K562 (cell line): ENCODE data around the gene MMP2. TPM values are rescaled to one million over a fixed set of nuclear protein-coding genes. Genes with fewer than 3 reads are reported as not detected.
A peak's percentile ranks its signal among the peaks of the same experiment; 100 is the strongest.

ENCODE experiments used
- ATF7 ChIP-seq: fragments of 450-650 bp; IDR thresholded peaks from 2 replicates; pipeline ENCODE4 v1.7.1; 2014; ENCODE audit warnings: mild to moderate bottlenecking, moderate library complexity
- CHD4 ChIP-seq: fragments of 200-600 bp; sonication (generic); IDR thresholded peaks from 3 replicates; pipeline ENCODE4 v1.6.1; 2012; ENCODE audit warnings: low read depth, mild to moderate bottlenecking, mixed read lengths, low read length, inconsistent platforms; ENCODE audit not compliant: insufficient read depth, insufficient replicate concordance, poor library complexity, severe bottlenecking
- EHMT2 ChIP-seq: fragments of 450-650 bp; IDR thresholded peaks from 2 replicates; pipeline ENCODE4 v1.6.1; 2018; ENCODE audit warnings: antibody characterized with exemption
- ETV6 ChIP-seq, 3 experiments: fragments of 150-350 bp in 1 of 3; sonication (generic) in 1 of 3; formaldehyde crosslinking in 1 of 3; IDR thresholded peaks; 2 replicates each; pipeline versions ENCODE4 v1.6.1 to v1.8.0; 2014 to 2022; ENCODE audit warnings: borderline replicate concordance in 2 of 3, low read depth in 2 of 3, antibody characterized with exemption in 1 of 3, low read length in 1 of 3, mild to moderate bottlenecking in 1 of 3, missing genetic modification reagents in 1 of 3
- FOXA1 ChIP-seq: fragments of 450-650 bp; IDR thresholded peaks from 2 replicates; pipeline ENCODE4 v1.6.1; 2016; ENCODE audit warnings: mild to moderate bottlenecking, borderline replicate concordance
- IRF2 ChIP-seq: sonication (generic); formaldehyde crosslinking; IDR thresholded peaks from 2 replicates; pipeline ENCODE4 v1.8.1; 2022; ENCODE audit warnings: mild to moderate bottlenecking, missing genetic modification reagents
- MEIS2 ChIP-seq: fragments of 450-650 bp; IDR thresholded peaks from 2 replicates; pipeline ENCODE4 v1.6.1; 2014; ENCODE audit warnings: mild to moderate bottlenecking; ENCODE audit not compliant: partially characterized antibody
- MYC ChIP-seq, 2 experiments: fragments of 250-450 bp in 1 of 2; sonication (Bioruptor Pico) in 1 of 2; IDR thresholded peaks; 2 replicates each; pipeline versions ENCODE4 v1.5.1 to v1.6.1; 2012 to 2021; ENCODE audit warnings: low read depth in 2 of 2, borderline replicate concordance in 1 of 2, improper control_type of control experiment in 1 of 2, low read length in 1 of 2, mild to moderate bottlenecking in 1 of 2, moderate library complexity in 1 of 2
- NFIC ChIP-seq: fragments of 450-650 bp; IDR thresholded peaks from 2 replicates; pipeline ENCODE4 v1.6.1; 2017; ENCODE audit warnings: mild to moderate bottlenecking, inconsistent platforms
- NRF1 ChIP-seq, 2 experiments: fragments of 450-650 bp; IDR thresholded peaks in 1 of 2; conservative IDR thresholded peaks in 1 of 2; 2 replicates each; pipeline ENCODE4 v1.6.1; 2014; ENCODE audit warnings: mild to moderate bottlenecking in 2 of 2
- PML ChIP-seq: IDR thresholded peaks from 2 replicates; pipeline ENCODE4 v1.6.1; 2012; ENCODE audit warnings: low read length, inconsistent platforms
- ZNF24 ChIP-seq: fragments of 450-650 bp; IDR thresholded peaks from 2 replicates; pipeline ENCODE4 v1.6.1; 2016
- ZSCAN29 ChIP-seq: fragments of 450-650 bp; IDR thresholded peaks from 2 replicates; pipeline ENCODE4 v1.6.1; 2017
- polyA plus RNA-seq, 8 experiments: library from polyadenylated mRNA; depleted of rRNA in 4 of 8; stranded (reverse) in 5 of 8; unstranded in 3 of 8; fragments of >200 nt; fragmentation: Nextera tagmentation in 2 of 8; fragmentation: Illumina TruSeq in 1 of 8; extraction: Ambion mirVana in 2 of 8; extraction: Trizol in 1 of 8; gene quantifications; 2 replicates each; pipeline versions ENCODE4 v1.2.1 to v1.2.3, GENCODE V29; 2011 to 2014; ENCODE audit warnings: inconsistent platforms in 1 of 8, missing spikeins in 1 of 8
- total RNA-seq, 7 experiments: library from RNA; depleted of rRNA in 6 of 7; stranded (reverse); fragments of >200 nt in 6 of 7; fragmentation: Illumina TruSeq in 2 of 7; extraction: Trizol in 2 of 7; gene quantifications; 2 replicates each; pipeline versions ENCODE4 v1.2.1 to v1.2.3, GENCODE V29; 2011 to 2021; ENCODE audit warnings: low replicate concordance in 1 of 7
- TF ChIP-seq, protein P1 (sequence below), 2 experiments: fragments of 450-650 bp in 1 of 2; sonication (generic) in 1 of 2; formaldehyde crosslinking in 1 of 2; IDR thresholded peaks; 2 replicates each; pipeline versions ENCODE4 v1.7.1 to v1.9.0; 2016 to 2022; ENCODE audit warnings: inconsistent platforms in 1 of 2, mild to moderate bottlenecking in 1 of 2, missing genetic modification reagents in 1 of 2
- TF ChIP-seq, protein P2 (sequence below): fragments of 200-800 bp; sonication (Bioruptor generic); IDR thresholded peaks from 2 replicates; pipeline ENCODE4 v1.6.1; 2017; ENCODE audit warnings: missing genetic modification characterization, missing compliant biosample characterization

Gene MMP2
- total and polyA plus RNA-seq, 9 of the 15 experiments (the other 6 are each of a cell fraction or from before 2014, with no cell fraction given), result 0.05 to 0.53 TPM; not detected in 7

DNA sequence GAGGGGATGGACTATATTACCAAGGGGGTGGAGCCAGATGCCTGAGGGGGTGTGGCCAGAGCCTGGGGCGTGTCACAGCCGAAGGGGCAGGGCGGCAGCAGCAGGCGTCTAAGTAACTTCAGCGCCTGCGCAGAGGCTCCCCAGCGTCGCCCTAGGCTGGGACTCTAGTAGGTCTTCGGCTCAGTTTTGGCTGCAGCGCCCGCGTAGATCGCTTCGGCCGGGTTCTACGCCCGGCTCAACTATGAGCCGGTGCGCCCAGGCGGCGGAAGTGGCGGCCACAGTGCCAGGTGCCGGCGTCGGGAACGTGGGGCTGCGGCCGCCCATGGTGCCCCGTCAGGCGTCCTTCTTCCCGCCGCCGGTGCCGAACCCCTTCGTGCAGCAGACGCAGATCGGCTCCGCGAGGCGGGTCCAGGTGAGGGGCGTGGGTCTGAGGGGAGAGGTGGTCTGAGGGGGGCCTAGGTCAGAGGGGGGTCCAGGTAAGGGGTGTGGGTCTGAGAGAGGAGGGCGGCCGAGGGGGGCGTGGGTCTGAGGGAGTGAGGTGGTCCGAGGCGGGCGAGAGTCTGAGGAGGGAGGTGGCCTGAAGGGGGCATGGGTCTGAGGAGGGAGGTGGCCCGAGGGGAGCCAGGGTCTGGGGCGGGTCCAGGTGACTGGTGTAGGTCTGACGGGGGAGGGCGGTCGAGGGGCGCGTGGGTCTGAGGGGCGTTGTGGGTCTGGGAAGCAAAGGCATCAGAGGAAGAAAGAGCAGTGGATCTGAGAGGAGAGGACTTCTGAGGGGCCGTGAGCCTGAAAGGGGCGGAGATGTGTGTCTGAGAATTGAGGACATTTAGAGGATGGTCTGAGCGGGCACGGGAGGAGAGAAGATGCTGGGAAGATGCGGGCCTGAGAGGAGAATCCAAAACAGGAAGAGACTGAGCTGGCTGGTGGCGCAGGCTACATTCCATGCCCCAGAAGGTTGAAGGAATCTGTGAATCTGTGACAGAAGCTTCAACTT lies 30.2 kb downstream of the MMP2 start, which contains the start of gene LPCAT2 (continued):
- no peak for TF ChIP-seq MYC (IDR thresholded peaks at IDR 0.05; ENCODE audit: low read depth, low read length)
- TF ChIP-seq MYC (CRISPR knock-in tag; IDR thresholded peaks at IDR 0.05; ENCODE audit: borderline replicate concordance, low read depth), result peak; percentile 39; the same call in 1 of the 2 replicates
- no peak for TF ChIP-seq CHD4
- TF ChIP-seq EHMT2, result no peak
- TF ChIP-seq, protein P1, sequence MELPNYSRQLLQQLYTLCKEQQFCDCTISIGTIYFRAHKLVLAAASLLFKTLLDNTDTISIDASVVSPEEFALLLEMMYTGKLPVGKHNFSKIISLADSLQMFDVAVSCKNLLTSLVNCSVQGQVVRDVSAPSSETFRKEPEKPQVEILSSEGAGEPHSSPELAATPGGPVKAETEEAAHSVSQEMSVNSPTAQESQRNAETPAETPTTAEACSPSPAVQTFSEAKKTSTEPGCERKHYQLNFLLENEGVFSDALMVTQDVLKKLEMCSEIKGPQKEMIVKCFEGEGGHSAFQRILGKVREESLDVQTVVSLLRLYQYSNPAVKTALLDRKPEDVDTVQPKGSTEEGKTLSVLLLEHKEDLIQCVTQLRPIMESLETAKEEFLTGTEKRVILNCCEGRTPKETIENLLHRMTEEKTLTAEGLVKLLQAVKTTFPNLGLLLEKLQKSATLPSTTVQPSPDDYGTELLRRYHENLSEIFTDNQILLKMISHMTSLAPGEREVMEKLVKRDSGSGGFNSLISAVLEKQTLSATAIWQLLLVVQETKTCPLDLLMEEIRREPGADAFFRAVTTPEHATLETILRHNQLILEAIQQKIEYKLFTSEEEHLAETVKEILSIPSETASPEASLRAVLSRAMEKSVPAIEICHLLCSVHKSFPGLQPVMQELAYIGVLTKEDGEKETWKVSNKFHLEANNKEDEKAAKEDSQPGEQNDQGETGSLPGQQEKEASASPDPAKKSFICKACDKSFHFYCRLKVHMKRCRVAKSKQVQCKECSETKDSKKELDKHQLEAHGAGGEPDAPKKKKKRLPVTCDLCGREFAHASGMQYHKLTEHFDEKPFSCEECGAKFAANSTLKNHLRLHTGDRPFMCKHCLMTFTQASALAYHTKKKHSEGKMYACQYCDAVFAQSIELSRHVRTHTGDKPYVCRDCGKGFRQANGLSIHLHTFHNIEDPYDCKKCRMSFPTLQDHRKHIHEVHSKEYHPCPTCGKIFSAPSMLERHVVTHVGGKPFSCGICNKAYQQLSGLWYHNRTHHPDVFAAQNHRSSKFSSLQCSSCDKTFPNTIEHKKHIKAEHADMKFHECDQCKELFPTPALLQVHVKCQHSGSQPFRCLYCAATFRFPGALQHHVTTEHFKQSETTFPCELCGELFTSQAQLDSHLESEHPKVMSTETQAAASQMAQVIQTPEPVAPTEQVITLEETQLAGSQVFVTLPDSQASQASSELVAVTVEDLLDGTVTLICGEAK (IDR thresholded peaks at IDR 0.05), result 0 out of 2 replicates have a peak, but pooled peaks have one; percentile 22
- TF ChIP-seq, protein P1 (CRISPR knock-in tag; IDR thresholded peaks at IDR 0.05), result no peak
- TF ChIP-seq ZNF24, result no peak
- TF ChIP-seq ATF7, result 0 out of 2 replicates have a peak, but pooled peaks have one; percentile 24
- TF ChIP-seq ETV6 (IDR thresholded peaks at IDR 0.05; ENCODE audit: borderline replicate concordance in 1 of 2, low read depth in 2 of 2, low read length in 1 of 2), result no peak
- no peak for TF ChIP-seq ETV6 (CRISPR knock-in tag; IDR thresholded peaks at IDR 0.05; ENCODE audit: borderline replicate concordance)
- TF ChIP-seq NFIC, result 0 out of 2 replicates have a peak, but pooled peaks have one; percentile 9
- TF ChIP-seq FOXA1, result no peak
- TF ChIP-seq MEIS2, result peak; percentile 35
- no peak for TF ChIP-seq ZSCAN29
- no peak; the same call in 1 of the 2 replicates for TF ChIP-seq PML
- TF ChIP-seq, protein P2, sequence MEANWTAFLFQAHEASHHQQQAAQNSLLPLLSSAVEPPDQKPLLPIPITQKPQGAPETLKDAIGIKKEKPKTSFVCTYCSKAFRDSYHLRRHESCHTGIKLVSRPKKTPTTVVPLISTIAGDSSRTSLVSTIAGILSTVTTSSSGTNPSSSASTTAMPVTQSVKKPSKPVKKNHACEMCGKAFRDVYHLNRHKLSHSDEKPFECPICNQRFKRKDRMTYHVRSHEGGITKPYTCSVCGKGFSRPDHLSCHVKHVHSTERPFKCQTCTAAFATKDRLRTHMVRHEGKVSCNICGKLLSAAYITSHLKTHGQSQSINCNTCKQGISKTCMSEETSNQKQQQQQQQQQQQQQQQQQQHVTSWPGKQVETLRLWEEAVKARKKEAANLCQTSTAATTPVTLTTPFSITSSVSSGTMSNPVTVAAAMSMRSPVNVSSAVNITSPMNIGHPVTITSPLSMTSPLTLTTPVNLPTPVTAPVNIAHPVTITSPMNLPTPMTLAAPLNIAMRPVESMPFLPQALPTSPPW (CRISPR knock-in tag), result no peak
- peak; percentile 93 to 94 for TF ChIP-seq NRF1 (conservative IDR thresholded peaks at IDR 0.05 in 1 of 2, IDR thresholded peaks at IDR 0.05 in 1 of 2)
- no peak for TF ChIP-seq IRF2 (CRISPR knock-in tag)
